ENCODE results near the gene SH2B3. TPM values are rescaled to one million over a fixed set of nuclear protein-coding genes. Genes with fewer than 3 reads are reported as not detected.

Gene SH2B3
- total and polyA plus RNA-seq, 2 donors (not counting 1 experiment from before 2014, with no cell fraction given), result 21.9 to 69.4 TPM

DNA sequence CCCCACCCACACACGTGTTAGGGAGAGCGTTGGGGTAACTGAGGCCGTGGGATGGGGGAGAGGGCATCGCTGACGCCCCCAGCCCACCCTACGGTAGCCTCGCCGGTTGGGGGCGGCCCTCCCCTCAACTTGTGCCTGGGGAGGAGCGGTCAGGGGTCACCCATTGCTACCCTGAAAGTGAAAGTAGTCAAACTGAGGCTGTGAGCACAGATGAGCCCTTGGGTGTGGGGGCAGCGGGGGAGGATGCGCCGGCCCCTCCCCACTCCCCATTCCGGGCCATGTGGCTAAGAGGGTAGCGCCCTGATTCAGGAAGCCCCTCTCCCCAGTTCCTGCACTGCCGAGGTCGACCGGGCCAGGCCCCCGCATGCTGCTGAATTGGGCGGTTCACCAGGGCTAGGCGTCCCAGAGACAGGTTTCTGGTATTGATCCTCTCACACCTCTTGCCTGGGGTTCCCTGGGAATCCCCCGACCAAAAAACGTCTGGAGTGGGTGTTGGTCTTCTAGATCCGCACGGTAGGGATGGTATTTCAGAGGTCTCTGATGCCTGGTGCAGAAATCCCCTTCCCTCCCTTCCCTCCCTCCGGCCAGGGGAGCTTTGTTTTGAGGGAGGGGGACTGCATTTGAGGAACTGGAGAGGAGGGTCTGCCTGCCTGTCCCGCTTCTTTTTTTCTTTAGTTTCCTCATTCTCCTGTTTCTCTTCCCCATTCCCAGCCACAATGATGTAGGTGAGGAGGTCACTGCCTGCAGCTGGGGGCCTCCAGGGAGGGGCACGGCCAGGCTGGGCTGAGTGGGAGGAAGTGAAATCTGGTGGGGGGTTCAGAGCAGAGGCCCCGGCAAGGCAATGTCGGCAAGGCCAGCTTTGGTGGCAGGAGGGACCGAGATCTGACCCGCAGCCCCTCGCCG, 1.0 kb downstream of the SH2B3 start:
- TF ChIP-seq, protein P1, sequence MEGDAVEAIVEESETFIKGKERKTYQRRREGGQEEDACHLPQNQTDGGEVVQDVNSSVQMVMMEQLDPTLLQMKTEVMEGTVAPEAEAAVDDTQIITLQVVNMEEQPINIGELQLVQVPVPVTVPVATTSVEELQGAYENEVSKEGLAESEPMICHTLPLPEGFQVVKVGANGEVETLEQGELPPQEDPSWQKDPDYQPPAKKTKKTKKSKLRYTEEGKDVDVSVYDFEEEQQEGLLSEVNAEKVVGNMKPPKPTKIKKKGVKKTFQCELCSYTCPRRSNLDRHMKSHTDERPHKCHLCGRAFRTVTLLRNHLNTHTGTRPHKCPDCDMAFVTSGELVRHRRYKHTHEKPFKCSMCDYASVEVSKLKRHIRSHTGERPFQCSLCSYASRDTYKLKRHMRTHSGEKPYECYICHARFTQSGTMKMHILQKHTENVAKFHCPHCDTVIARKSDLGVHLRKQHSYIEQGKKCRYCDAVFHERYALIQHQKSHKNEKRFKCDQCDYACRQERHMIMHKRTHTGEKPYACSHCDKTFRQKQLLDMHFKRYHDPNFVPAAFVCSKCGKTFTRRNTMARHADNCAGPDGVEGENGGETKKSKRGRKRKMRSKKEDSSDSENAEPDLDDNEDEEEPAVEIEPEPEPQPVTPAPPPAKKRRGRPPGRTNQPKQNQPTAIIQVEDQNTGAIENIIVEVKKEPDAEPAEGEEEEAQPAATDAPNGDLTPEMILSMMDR (IDR thresholded peaks at IDR 0.05), result no peak
- no peak for TF ChIP-seq EZH2 (IDR thresholded peaks at IDR 0.05; ENCODE audit: borderline replicate concordance, insufficient read depth, low read depth, low read length, poor library complexity, severe bottlenecking)
- Histone ChIP-seq H4K20me1 (ENCODE audit: control insufficient read depth, insufficient read depth, low read length, poor library complexity, severe bottlenecking) (peaks cover 54% of the 10 kb centered on the region), H3K27ac (ENCODE audit: low read length in 2 of 2) (peak overlapping the region; percentile 86 to 97), H3K4me1 (ENCODE audit: control insufficient read depth in 2 of 2, insufficient read depth in 2 of 2, low read length in 2 of 2) (peaks cover 72 to 81% of the 10 kb centered on the region in 2 donors), H3K79me2 (ENCODE audit: control insufficient read depth, insufficient read depth, low read length) (peaks cover 59% of the 10 kb centered on the region), H3K9ac (ENCODE audit: low read length) (peak overlapping the region; percentile 97), H3K9me3 (ENCODE audit: control extremely low read depth in 1 of 3, control insufficient read depth in 2 of 3, insufficient read depth in 1 of 3, low read length in 2 of 3) (no peaks in the 10 kb centered on the region), H3K4me2 (replicated peaks; ENCODE audit: low read depth, low read length, poor library complexity, severe bottlenecking) (peak overlapping the region; percentile 95), H2AFZ (ENCODE audit: insufficient read depth, low read depth, low read length, poor library complexity, severe bottlenecking) (peak overlapping the region; percentile 56), H3K36me3 (replicated peaks in 1 of 2; ENCODE audit: control extremely low read depth in 1 of 2, control insufficient read depth in 1 of 2, extremely low read depth in 1 of 2, insufficient read depth in 2 of 2, low read length in 1 of 2) (no peaks in the 10 kb centered on the region), H3K4me3 (ENCODE audit: control extremely low read depth in 1 of 5, extremely low read depth in 1 of 5, insufficient read depth in 1 of 5, low read depth in 2 of 5, low read length in 4 of 5) (peak overlapping the region; percentile 32 to 96 (median 91)), H3K27me3 (replicated peaks in 1 of 4; ENCODE audit: control extremely low read depth in 1 of 4, control insufficient read depth in 3 of 4, insufficient read depth in 4 of 4, low read length in 3 of 4) (no peaks in the 10 kb centered on the region)
- H3K27me3 Mint-ChIP-seq, result no peaks in the 10 kb centered on the region
- peak; percentile 6 for ATAC-seq (ENCODE audit: low read depth)
- H3K27ac Mint-ChIP-seq, result peak overlapping the region; percentile 91
- WGBS (ENCODE audit: insufficient coverage), result under 1% methylated on average over 25 of the region's 34 CpGs
- ChIA-PET CTCF (interaction anchor here (4.6 to 22.7 kb wide), 2 partner anchors 10 to 37 kb away, joined by 35 to 1472 read pairs; no protein-coding TSS in a partner anchor), POLR2A (interaction anchor here (1.1 to 6.9 kb wide), 4 partner anchors 20 to 38 kb away, joined by 4 to 36 read pairs (median 14); no protein-coding TSS in a partner anchor)
- H3K4me1 Mint-ChIP-seq, result peaks cover 71% of the 10 kb centered on the region
- H3K4me3 Mint-ChIP-seq, result peak overlapping the region; percentile 89
- peak; percentile 87 for DNase-seq
- intact Hi-C loops (cut with micrococcal nuclease), result loop anchor here (1.0 to 5.0 kb wide), 3 partner anchors 24 to 356 kb away; partner anchors contain the start of gene PHETA1
- no peaks in the 10 kb centered on the region for H3K9me3 Mint-ChIP-seq (ENCODE audit: insufficient read depth)
